Renal cortical epithelial cell (primary cell): ENCODE measurements around the gene GLCE. TPM values are rescaled to one million over a fixed set of nuclear protein-coding genes. Genes with fewer than 3 reads are reported as not detected.
"Not testable (repeated sequence)": the region's sequence is repeated elsewhere in the genome, so short reads cannot be mapped to it uniquely, and the experiment has no call there.

Source experiments
- DNase-seq: peaks from one replicate; pipeline ENCODE4 v3.0.0-alpha.2; 2011; ENCODE audit warnings: low read depth
- total RNA-seq: library from RNA; depleted of rRNA; stranded (reverse); fragments of >200 nt; gene quantifications from 2 replicates; pipeline ENCODE4 v1.2.3, GENCODE V29; 2014

Gene GLCE
- total RNA-seq, 1 donor from 2014 or later, result 15.9 TPM

- DNase-seq, result no peak
Observed at GRCh38 chr15:69298354-69298696, 137.9 kb downstream of the GLCE start.

GRCh38 chr15:69298697-69299441 is 138.4 kb downstream of the GLCE start, which contains the start of gene PAQR5:
PAQR5 (plus strand) TSS chr15:69298912; CDS start chr15:69360081, 61,169 bp downstream.
- DNase-seq, result no peak

- no peak for DNase-seq
Observed at GRCh38 chr15:69299451-69299886, 139.0 kb downstream of the GLCE start.

- no peak for DNase-seq
Observed at GRCh38 chr15:69299943-69300588, 139.6 kb downstream of the GLCE start.

GRCh38 chr15:69301101-69301500 is 140.7 kb downstream of the GLCE start:
- not testable (repeated sequence) for DNase-seq

GRCh38 chr15:69302087-69302486 is 141.7 kb downstream of the GLCE start:
- not testable (repeated sequence) for DNase-seq

- DNase-seq, result no peak
Observed at GRCh38 chr15:69302929-69303328, 142.5 kb downstream of the GLCE start.

- DNase-seq, result no peak
Observed at GRCh38 chr15:69303337-69304181, 143.1 kb downstream of the GLCE start.

- DNase-seq, result peak; percentile 98
Observed at GRCh38 chr15:69304182-69304545, 143.7 kb downstream of the GLCE start.

GRCh38 chr15:69305204-69305931 is 144.9 kb downstream of the GLCE start:
- peak; percentile 98 for DNase-seq

- no peak for DNase-seq
Observed at GRCh38 chr15:69305933-69306568, 145.6 kb downstream of the GLCE start.

GRCh38 chr15:69307939-69308338 is 147.5 kb downstream of the GLCE start:
- DNase-seq, result no peak

- DNase-seq, result no peak
Observed at GRCh38 chr15:69308949-69309348, 148.5 kb downstream of the GLCE start.

- DNase-seq, result peak; percentile 77
Observed at GRCh38 chr15:69311319-69311721, 150.9 kb downstream of the GLCE start.

GRCh38 chr15:69313432-69314000 is 153.1 kb downstream of the GLCE start:
- no peak for DNase-seq

- no peak for DNase-seq
Observed at GRCh38 chr15:69314131-69314530, 153.7 kb downstream of the GLCE start.

GRCh38 chr15:69314736-69315135 is 154.3 kb downstream of the GLCE start:
- no peak for DNase-seq

- DNase-seq, result no peak
Observed at GRCh38 chr15:69315402-69316110, 155.1 kb downstream of the GLCE start.

- DNase-seq, result peak; percentile 73
Observed at GRCh38 chr15:69316291-69316690, 155.9 kb downstream of the GLCE start.

- DNase-seq, result peak; percentile 71
Observed at GRCh38 chr15:69317392-69317841, 157.0 kb downstream of the GLCE start.
